Aorta (tissue), 5 donors: ENCODE measurements around the gene SLC16A9. TPM values are rescaled to one million over a fixed set of nuclear protein-coding genes. Genes with fewer than 3 reads are reported as not detected.

Experiments
- ATAC-seq: fragments of 200-7000 bp; cut with Tn5 transposase; one replicate; pipeline ENCODE4 v1.9.1; 2022; ENCODE audit warnings: moderate library complexity; ENCODE audit not compliant: low FRiP score
- DNase-seq, 2 donors: peaks; one replicate each; pipeline ENCODE4 v3.0.0-alpha.2; 2020
- H3K27ac ChIP-seq, 2 donors: one replicate each; pipeline ENCODE4 v1.5.1; 2013; ENCODE audit warnings: low read length in 2 of 2, mild to moderate bottlenecking in 2 of 2, moderate library complexity in 2 of 2, control low read depth in 1 of 2, inconsistent platforms in 1 of 2, low read depth in 1 of 2
- H3K27me3 ChIP-seq, 2 donors: one replicate each; pipeline ENCODE4 v1.6.1; 2013; ENCODE audit warnings: control low read depth in 1 of 2, low read length in 1 of 2, mild to moderate bottlenecking in 1 of 2, moderate library complexity in 1 of 2; ENCODE audit not compliant: insufficient read depth in 2 of 2, control insufficient read depth in 1 of 2
- H3K36me3 ChIP-seq, 2 donors: one replicate each; pipeline ENCODE4 v1.6.1; 2013; ENCODE audit warnings: control low read depth in 1 of 2, low read length in 1 of 2, mild to moderate bottlenecking in 1 of 2; ENCODE audit not compliant: insufficient read depth in 2 of 2, control insufficient read depth in 1 of 2
- H3K4me1 ChIP-seq, 2 donors: one replicate each; pipeline ENCODE4 v1.6.1; 2013; ENCODE audit warnings: low read length in 2 of 2, control low read depth in 1 of 2, mild to moderate bottlenecking in 1 of 2, moderate library complexity in 1 of 2; ENCODE audit not compliant: insufficient read depth in 2 of 2, control insufficient read depth in 1 of 2
- H3K4me3 ChIP-seq, 2 donors: one replicate each; pipeline ENCODE4 v1.5.1; 2013; ENCODE audit warnings: low read length in 2 of 2, control low read depth in 1 of 2, mild to moderate bottlenecking in 1 of 2
- H3K9me3 ChIP-seq: one replicate; pipeline ENCODE4 v1.6.1; 2013; ENCODE audit warnings: mild to moderate bottlenecking, low read length; ENCODE audit not compliant: control insufficient read depth
- WGBS, 2 donors: extraction: QIAGEN DNeasy Blood & Tissue Kit; methylation state at CpG; one replicate each; pipeline ENCODE4 v1.1.7; 2013; 5-methylcytosine and 5-hydroxymethylcytosine counted together
- intact Hi-C, 2 donors: fragments of 100-400 bp; cut with DNase I; formaldehyde crosslinking; loops; one replicate each; pipeline versions ENCODE4 v1.14.2 to v1.15.0; 2022
- polyA plus RNA-seq, 2 donors: library from polyadenylated mRNA; stranded (reverse); fragments of 200-250 nt; gene quantifications; one replicate each; pipeline ENCODE4 v1.2.3, GENCODE V29; 2013
- total RNA-seq, 2 donors: library from RNA; stranded (reverse); fragmentation: NEBNext Ultra II Directional; extraction: Animal tissue kit (Norgen Biotek cat#: 25700); gene quantifications; one replicate each; pipeline ENCODE4 v1.2.1, GENCODE V29; 2021
- donor health status: healthy with polysubstance abuse.
- donor health status: Bipolar disorder and iron deficiency.
- donor health status: DM: no; HTN: no; CAD: no.
- donor health status: DM: no; HTN: no; CAD: no.
- donor health status: DM: yes; HTN: yes; CAD: no.

SLC16A9 gene
- total and polyA plus RNA-seq, 4 donors: 0.25 to 3.5 (median 2.3) TPM

- Histone ChIP-seq H3K27ac (no peak overlapping the region), H3K4me1 (no peaks in the 10 kb centered on the region), H3K4me3 (no peak overlapping the region), H3K9me3 (no peaks in the 10 kb centered on the region), H3K36me3 (no peaks in the 10 kb centered on the region), H3K27me3 (no peaks in the 10 kb centered on the region)
- intact Hi-C loops: no loop called here
- no peak for ATAC-seq
- WGBS, 2 donors: 97 to 98% methylated on average over 8 of the region's 8 CpGs
- no peak for DNase-seq
Observed at GRCh38 chr10:59706851-59707797, 2.5 kb downstream of the SLC16A9 start.

- Histone ChIP-seq H3K27me3 (no peaks in the 10 kb centered on the region), H3K4me1 (no peaks in the 10 kb centered on the region), H3K9me3 (no peaks in the 10 kb centered on the region), H3K4me3 (no peak overlapping the region), H3K27ac (no peak overlapping the region), H3K36me3 (no peaks in the 10 kb centered on the region)
- ATAC-seq: no peak
- no peak for DNase-seq
- intact Hi-C loops: no loop called here
Observed at GRCh38 chr10:59705931-59706330, 3.7 kb downstream of the SLC16A9 start.

DNA sequence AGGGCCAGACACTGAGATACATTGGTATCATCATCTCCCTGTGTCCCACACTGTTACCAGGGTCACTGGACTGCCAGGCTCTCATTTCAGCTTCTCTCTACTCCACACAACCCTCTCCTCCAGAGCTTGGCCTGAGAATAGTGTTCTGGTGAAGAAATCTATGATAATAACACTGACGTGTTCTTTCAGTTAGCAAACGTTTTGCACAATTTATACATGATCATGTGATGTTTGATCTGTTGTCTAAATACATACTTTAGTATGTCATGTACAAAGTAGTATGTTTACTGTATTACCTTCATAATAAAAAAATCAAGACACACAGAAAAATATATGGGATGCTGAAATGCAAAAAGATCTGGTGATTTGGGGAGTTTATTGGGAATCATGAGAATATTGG lies 5.0 kb downstream of the SLC16A9 start:
- Histone ChIP-seq H3K27me3 (no peaks in the 10 kb centered on the region), H3K27ac (no peak overlapping the region), H3K36me3 (no peaks in the 10 kb centered on the region), H3K4me3 (no peak overlapping the region), H3K9me3 (no peaks in the 10 kb centered on the region), H3K4me1 (no peaks in the 10 kb centered on the region)
- intact Hi-C loops: no loop called here
- 79 to 82% methylated on average over 2 of the region's 2 CpGs for WGBS, 2 donors
- no peak for DNase-seq
- ATAC-seq: no peak

- H3K36me3 ChIP-seq: no peaks in the 10 kb centered on the region
- H3K27ac ChIP-seq: no peak overlapping the region
- 94 to 97% methylated on average over 4 of the region's 4 CpGs for whole genome bisulfite sequencing, 2 donors
- no peak for ATAC-seq
- H3K9me3 ChIP-seq: no peaks in the 10 kb centered on the region
- DNase-seq: no peak
- no peak overlapping the region for H3K4me3 ChIP-seq
- intact Hi-C loops: no loop called here
- H3K4me1 ChIP-seq: no peaks in the 10 kb centered on the region
- no peaks in the 10 kb centered on the region for H3K27me3 ChIP-seq
Observed at GRCh38 chr10:59702347-59702746, 7.3 kb downstream of the SLC16A9 start.

DNA sequence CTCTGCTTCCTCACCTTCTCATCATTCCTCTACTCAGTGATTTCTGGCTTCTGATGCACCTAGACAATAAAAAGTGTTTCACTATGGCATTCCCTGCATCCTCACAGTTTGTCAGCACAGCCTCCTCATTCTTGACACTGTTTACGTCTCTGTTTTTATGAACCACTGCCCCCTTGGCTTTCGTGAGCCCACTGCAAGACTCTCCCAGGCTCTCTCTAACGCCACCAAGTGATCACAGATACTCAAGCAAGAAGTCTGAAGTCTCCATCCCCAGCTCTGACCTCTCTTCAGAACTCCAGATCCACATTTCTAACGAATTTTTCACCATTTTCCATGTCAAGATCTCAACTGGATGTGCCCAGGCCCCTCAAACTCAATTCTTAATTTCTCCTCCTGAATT lies 8.9 kb downstream of the SLC16A9 start:
- Histone ChIP-seq H3K4me1 (no peaks in the 10 kb centered on the region), H3K27ac (no peak overlapping the region), H3K27me3 (no peaks in the 10 kb centered on the region), H3K36me3 (no peaks in the 10 kb centered on the region), H3K9me3 (no peaks in the 10 kb centered on the region), H3K4me3 (no peak overlapping the region)
- DNase-seq (no peak), ATAC-seq (no peak)
- intact Hi-C loops: no loop called here
- 73 to 74% methylated on average over 4 of the region's 4 CpGs for WGBS, 2 donors

DNA sequence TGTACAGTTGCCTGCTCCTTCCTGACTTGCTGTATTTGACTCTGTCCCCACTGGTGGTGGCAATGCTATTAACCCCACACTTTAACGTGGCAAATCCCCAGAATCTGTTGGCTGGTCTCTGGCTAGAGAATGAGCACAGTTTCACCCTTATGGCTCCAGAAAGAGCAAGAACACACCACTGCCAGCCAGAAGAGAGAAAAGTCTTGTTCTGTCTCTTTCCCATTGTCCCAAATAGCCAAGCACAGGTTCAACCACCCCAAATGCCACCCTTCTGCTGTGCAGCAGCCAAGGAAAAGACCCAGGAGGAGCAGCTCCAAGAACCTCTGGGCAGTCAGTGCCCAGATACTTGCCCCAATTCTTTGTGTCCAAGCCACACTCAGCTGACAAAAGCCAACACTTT lies 11.3 kb downstream of the SLC16A9 start:
- DNase-seq: no peak
- no peaks in the 10 kb centered on the region for H3K9me3 ChIP-seq
- H3K4me3 ChIP-seq: no peak overlapping the region
- intact Hi-C loops: no loop called here
- H3K4me1 ChIP-seq: no peaks in the 10 kb centered on the region
- WGBS, 2 donors: 4 to 5% methylated on average over 1 of the region's 1 CpG
- ATAC-seq: no peak
- no peaks in the 10 kb centered on the region for H3K36me3 ChIP-seq
- no peaks in the 10 kb centered on the region for H3K27me3 ChIP-seq
- no peak overlapping the region for H3K27ac ChIP-seq

DNA sequence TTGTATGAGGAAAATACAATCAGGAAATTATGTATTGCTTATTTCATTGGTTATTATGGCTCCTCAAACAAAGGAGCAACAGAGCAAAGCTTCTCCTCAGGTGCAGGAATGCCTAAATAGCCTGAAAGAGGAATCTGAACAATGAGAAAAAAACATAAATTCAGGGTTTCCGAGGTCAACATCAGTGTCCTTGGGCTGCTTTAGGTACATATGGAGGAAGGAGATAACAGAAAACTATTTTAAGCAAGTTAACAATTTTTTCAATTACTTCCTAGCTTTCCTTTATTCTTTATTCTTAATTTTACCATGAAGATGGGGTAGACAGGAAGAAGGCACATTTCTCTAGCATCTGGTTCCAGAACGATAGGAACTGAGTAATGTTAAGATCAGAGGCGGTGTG lies 14.0 kb downstream of the SLC16A9 start:
- Histone ChIP-seq H3K36me3 (no peaks in the 10 kb centered on the region), H3K9me3 (no peaks in the 10 kb centered on the region), H3K4me3 (no peak overlapping the region), H3K27ac (no peak overlapping the region), H3K4me1 (no peaks in the 10 kb centered on the region), H3K27me3 (no peaks in the 10 kb centered on the region)
- intact Hi-C loops: no loop called here
- WGBS, 2 donors: 88% methylated on average over 3 of the region's 3 CpGs
- ATAC-seq (no peak), DNase-seq (no peak)

- H3K27ac ChIP-seq: no peak overlapping the region
- ATAC-seq (no peak), DNase-seq (no peak)
- 97 to 99% methylated on average over 1 of the region's 1 CpG for WGBS, 2 donors
- no peaks in the 10 kb centered on the region for H3K36me3 ChIP-seq
- H3K27me3 ChIP-seq: no peaks in the 10 kb centered on the region
- no peak overlapping the region for H3K4me3 ChIP-seq
- H3K4me1 ChIP-seq: no peaks in the 10 kb centered on the region
- intact Hi-C loops: no loop called here
- no peaks in the 10 kb centered on the region for H3K9me3 ChIP-seq
Observed at GRCh38 chr10:59694936-59695335, 14.7 kb downstream of the SLC16A9 start.

DNA sequence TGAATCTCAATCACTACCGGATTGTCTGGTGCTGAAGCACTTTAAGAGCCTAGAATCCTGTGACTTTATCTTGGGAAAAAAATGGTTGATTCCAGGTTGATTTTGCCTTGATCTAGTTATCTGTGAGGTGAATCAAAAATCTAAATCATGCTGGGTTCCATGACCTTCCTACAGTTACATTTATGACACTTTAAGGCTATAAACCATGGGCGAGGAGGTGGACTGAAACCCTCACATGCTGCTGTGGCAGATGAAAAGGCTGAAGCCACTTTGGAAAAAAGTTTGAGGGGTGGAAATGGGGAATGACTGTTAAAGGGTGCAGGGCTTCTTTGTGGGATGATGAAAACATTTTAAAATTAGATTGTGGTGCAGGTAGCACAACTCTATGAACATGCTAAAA lies 17.5 kb downstream of the SLC16A9 start:
- intact Hi-C loops: no loop called here
- Histone ChIP-seq H3K9me3 (no peaks in the 10 kb centered on the region), H3K4me3 (no peak overlapping the region), H3K27ac (no peak overlapping the region), H3K27me3 (no peaks in the 10 kb centered on the region), H3K36me3 (no peaks in the 10 kb centered on the region), H3K4me1 (no peaks in the 10 kb centered on the region)
- 85 to 87% methylated on average over 2 of the region's 2 CpGs for WGBS, 2 donors
- no peak for DNase-seq
- no peak for ATAC-seq
